OCI-LY1 (cell line): ENCODE data around the gene NOXO1.

ENCODE experiments used
- EZH2 ChIP-seq: fragments of 200-600 bp; sonication (generic), shearing (Covaris generic); IDR thresholded peaks from 2 replicates; pipeline ENCODE4 v1.8.0; 2017; ENCODE audit warnings: borderline replicate concordance, mixed run types, mild to moderate bottlenecking, antibody characterized with exemption, low read length, moderate library complexity, mixed read lengths
- TF ChIP-seq, protein P1 (sequence below): fragments of 200-600 bp; sonication (generic), shearing (Covaris generic); IDR thresholded peaks from 2 replicates; pipeline ENCODE4 v1.5.1; 2017; ENCODE audit warnings: mild to moderate bottlenecking, antibody characterized with exemption, low read length, moderate library complexity, mixed read lengths

DNA sequence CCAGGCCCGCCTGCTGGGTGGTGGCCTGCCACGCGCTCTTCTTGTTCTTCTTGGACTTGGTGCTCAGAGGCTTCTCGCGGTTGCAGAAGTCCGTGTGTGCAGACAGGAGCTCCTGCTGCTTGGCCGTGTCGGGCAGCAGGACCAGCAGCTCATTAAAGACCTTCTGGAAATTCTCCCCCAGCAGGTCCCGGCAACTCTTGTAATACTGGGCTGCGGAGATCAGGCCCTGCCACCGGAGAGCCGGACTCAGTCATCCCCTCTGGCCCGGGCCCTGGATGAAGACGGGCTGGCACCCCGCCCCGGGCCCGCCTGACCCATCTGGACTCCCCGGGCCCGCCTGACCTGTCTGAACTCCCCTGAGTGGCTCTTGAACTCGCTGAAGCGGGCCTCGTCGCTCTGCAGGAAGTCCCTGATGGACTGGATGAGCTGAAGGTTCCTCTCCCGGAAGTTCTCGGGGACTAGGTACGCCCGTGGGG lies 17.1 kb upstream of the NOXO1 start:
- TF ChIP-seq, protein P1, sequence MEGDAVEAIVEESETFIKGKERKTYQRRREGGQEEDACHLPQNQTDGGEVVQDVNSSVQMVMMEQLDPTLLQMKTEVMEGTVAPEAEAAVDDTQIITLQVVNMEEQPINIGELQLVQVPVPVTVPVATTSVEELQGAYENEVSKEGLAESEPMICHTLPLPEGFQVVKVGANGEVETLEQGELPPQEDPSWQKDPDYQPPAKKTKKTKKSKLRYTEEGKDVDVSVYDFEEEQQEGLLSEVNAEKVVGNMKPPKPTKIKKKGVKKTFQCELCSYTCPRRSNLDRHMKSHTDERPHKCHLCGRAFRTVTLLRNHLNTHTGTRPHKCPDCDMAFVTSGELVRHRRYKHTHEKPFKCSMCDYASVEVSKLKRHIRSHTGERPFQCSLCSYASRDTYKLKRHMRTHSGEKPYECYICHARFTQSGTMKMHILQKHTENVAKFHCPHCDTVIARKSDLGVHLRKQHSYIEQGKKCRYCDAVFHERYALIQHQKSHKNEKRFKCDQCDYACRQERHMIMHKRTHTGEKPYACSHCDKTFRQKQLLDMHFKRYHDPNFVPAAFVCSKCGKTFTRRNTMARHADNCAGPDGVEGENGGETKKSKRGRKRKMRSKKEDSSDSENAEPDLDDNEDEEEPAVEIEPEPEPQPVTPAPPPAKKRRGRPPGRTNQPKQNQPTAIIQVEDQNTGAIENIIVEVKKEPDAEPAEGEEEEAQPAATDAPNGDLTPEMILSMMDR, result no peak
- no peak for TF ChIP-seq EZH2
